OCI-LY7 (cell line): ENCODE results near the gene ERI3. TPM values are rescaled to one million over a fixed set of nuclear protein-coding genes. Genes with fewer than 3 reads are reported as not detected.

Source experiments
- Bru-seq: library from RNA; stranded (reverse); fragments of 400-500 nt; gene quantifications from one replicate; lab custom pipeline; 2021; lab: Mats Ljungman, UMichigan
- BruChase-seq, 2 experiments: library from RNA; stranded (reverse); fragments of 400-500 nt; gene quantifications; one replicate each; lab custom pipeline; 2021; lab: Mats Ljungman, UMichigan
- BruUV-seq: library from RNA; stranded (reverse); fragments of 400-500 nt; replicated peaks from 2 replicates; lab custom pipeline; 2021; lab: Mats Ljungman, UMichigan
- CTCF ChIA-PET: fragments of 300-600 bp; sonication (Branson Sonifier 250); formaldehyde crosslinking; loops from one replicate; lab custom pipeline; 2022; ENCODE audit warnings: antibody characterized with exemption; ENCODE audit not compliant: unreplicated experiment; lab: Charles Lee
- POLR2A ChIA-PET: fragments of 300-600 bp; sonication (Branson Sonifier 250); formaldehyde crosslinking; loops from one replicate; lab custom pipeline; 2022; ENCODE audit warnings: antibody characterized with exemption; lab: Charles Lee
- DNase-seq: peaks from one replicate; pipeline ENCODE4 v3.0.0-alpha.2; 2015; ENCODE audit warnings: low spot score
- H2AFZ ChIP-seq: fragments of 200-600 bp; sonication (generic), shearing (Covaris generic); 2 replicates; pipeline ENCODE4 v1.6.1; 2014; ENCODE audit warnings: mild to moderate bottlenecking, antibody characterized with exemption, low read length, moderate library complexity
- H3K27ac ChIP-seq: fragments of 200-600 bp; sonication (generic); 2 replicates; pipeline ENCODE4 v1.5.1; 2014; ENCODE audit warnings: mixed run types, low read depth, mild to moderate bottlenecking, moderate library complexity, low read length, inconsistent platforms; ENCODE audit not compliant: poor library complexity, severe bottlenecking
- H3K36me3 ChIP-seq: fragments of 200-600 bp; sonication (generic); 2 replicates; pipeline ENCODE4 v1.6.1; 2014; ENCODE audit warnings: mild to moderate bottlenecking, antibody characterized with exemption, low read length, moderate library complexity, mixed read lengths; ENCODE audit not compliant: insufficient read depth
- H3K4me1 ChIP-seq: fragments of 200-600 bp; sonication (generic); 2 replicates; pipeline ENCODE4 v1.5.1; 2014; ENCODE audit warnings: mild to moderate bottlenecking, low read length; ENCODE audit not compliant: insufficient read depth, poor library complexity, severe bottlenecking
- H3K4me2 ChIP-seq: fragments of 200-600 bp; sonication (generic); 2 replicates; pipeline ENCODE4 v1.6.1; 2014; ENCODE audit warnings: mild to moderate bottlenecking, low read length
- H3K4me3 ChIP-seq: fragments of 200-600 bp; sonication (generic); 2 replicates; pipeline ENCODE4 v1.5.1; 2014; ENCODE audit warnings: mild to moderate bottlenecking, low read depth, low read length; ENCODE audit not compliant: poor library complexity, severe bottlenecking
- H3K79me2 ChIP-seq: fragments of 200-600 bp; sonication (generic); 2 replicates; pipeline ENCODE4 v1.6.1; 2016; ENCODE audit warnings: low read depth, mild to moderate bottlenecking, low read length, moderate library complexity, mixed read lengths; ENCODE audit not compliant: insufficient read depth
- H3K9me2 ChIP-seq: fragments of 200-600 bp; sonication (generic); 2 replicates; pipeline ENCODE4 v1.6.1; 2016; ENCODE audit warnings: mild to moderate bottlenecking, low read length, mixed read lengths; ENCODE audit not compliant: insufficient read depth
- H3K9me3 ChIP-seq: fragments of 200-600 bp; sonication (generic); 2 replicates; pipeline ENCODE4 v1.6.1; 2014; ENCODE audit warnings: mild to moderate bottlenecking, mixed run types, low read length, mixed read lengths
- H4K20me1 ChIP-seq: fragments of 200-600 bp; sonication (generic); 2 replicates; pipeline ENCODE4 v1.6.1; 2014; ENCODE audit warnings: mild to moderate bottlenecking, antibody characterized with exemption, low read length, moderate library complexity, mixed read lengths; ENCODE audit not compliant: insufficient read depth
- CTCF ChIP-seq: fragments of 200-600 bp; sonication (generic); conservative IDR thresholded peaks from 2 replicates; pipeline ENCODE4 v1.5.1; 2014; ENCODE audit warnings: mild to moderate bottlenecking, antibody characterized with exemption, low read length, moderate library complexity, mixed read lengths
- EZH2phosphoT487 ChIP-seq: fragments of 200-600 bp; sonication (generic); IDR thresholded peaks from 2 replicates; pipeline ENCODE4 v1.6.1; 2018; ENCODE audit warnings: low read depth, borderline replicate concordance, mild to moderate bottlenecking, mixed run types, antibody characterized with exemption, low read length, moderate library complexity, mixed read lengths
- intact Hi-C: fragments of 100-400 bp; cut with micrococcal nuclease; formaldehyde crosslinking; loops from one replicate; pipeline ENCODE4 v1.10.0; 2022; ENCODE audit not compliant: unreplicated experiment
- long read RNA-seq: library from polyadenylated mRNA; stranded (forward); transcript quantifications from one replicate; pipeline ENCODE4 v2.0.0, GENCODE V29; 2022
- total RNA-seq, 2 experiments: library from RNA; depleted of rRNA in 1 of 2; stranded (reverse); fragments of >200 nt in 1 of 2; shearing (Covaris generic) in 1 of 2; gene quantifications; 2 replicates each; pipeline ENCODE4 v1.2.3, GENCODE V29; 2014 to 2022

The ERI3 gene
- total RNA-seq (2014; rRNA removed; shearing (Covaris generic)) (47.4 and 53.3 TPM in 2 replicates), total RNA-seq (2022) (46.5 and 49.5 TPM in 2 replicates), Bru-seq, nascent RNA (percentile 72 among the genes with signal in this experiment), BruChase-seq, experiment 1, labeled RNA remaining after a 6-hour chase (percentile 83 among the genes with signal in this experiment), BruChase-seq, experiment 2, labeled RNA remaining after a 2-hour chase (percentile 75 among the genes with signal in this experiment)
- long read RNA-seq, transcript ERI3-201 (9 exons, 1,684 nt): major isoform, 33 of 161 reads
- long read RNA-seq, partial matches to known transcripts: 66 of 161 reads
- long read RNA-seq, other reads (novel, unspliced or antisense): 62 of 161 reads

GRCh38 chr1:44354840-44355581 is at the start of gene ERI3:
Gene ERI3 (minus strand): TSS chr1:44355257. CDS start chr1:44355026, 231 bp downstream.
- ChIA-PET POLR2A (no interaction called here), CTCF (no interaction called here)
- TF ChIP-seq EZH2phosphoT487 (no peak), CTCF (no peak)
- Histone ChIP-seq H3K36me3 (no peaks in the 10 kb centered on the region), H3K27ac (no peak within 1 kb of the TSS), H3K4me3 (peak within 1 kb of the TSS; percentile 83), H4K20me1 (no peaks in the 10 kb centered on the region), H3K9me3 (no peaks in the 10 kb centered on the region), H2AFZ (peak within 1 kb of the TSS; percentile 100), H3K79me2 (peaks cover 14% of the 10 kb centered on the region; the same call in 1 of the 2 replicates), H3K4me1 (peaks cover 14% of the 10 kb centered on the region), H3K4me2 (peak within 1 kb of the TSS; percentile 93), H3K9me2 (no peaks in the 10 kb centered on the region)
- BruUV-seq: no TSS peak
- intact Hi-C loops: no loop called here
- DNase-seq: peak; percentile 97

GRCh38 chr1:44401256-44402228 is 46.5 kb upstream of the ERI3 start:
- intact Hi-C loops: no loop called here
- Histone ChIP-seq H3K27ac (no peak overlapping the region), H4K20me1 (no peaks in the 10 kb centered on the region), H3K9me3 (no peaks in the 10 kb centered on the region), H3K4me1 (no peaks in the 10 kb centered on the region), H3K36me3 (no peaks in the 10 kb centered on the region), H3K4me2 (no peak overlapping the region), H3K4me3 (no peak overlapping the region), H3K79me2 (no peaks in the 10 kb centered on the region), H2AFZ (no peak overlapping the region), H3K9me2 (no peaks in the 10 kb centered on the region)
- BruUV-seq: no TSS peak
- TF ChIP-seq EZH2phosphoT487 (no peak), CTCF (no peak)
- ChIA-PET POLR2A (interaction anchor here (0.5 to 0.6 kb wide), 2 partner anchors 42 to 1888 kb away, joined by 3 to 5 read pairs; no protein-coding TSS in a partner anchor), CTCF (no interaction called here)
- DNase-seq: no peak
